HK-2 (cell line): ENCODE results near the gene VPS16.

Experiments used
- DNase-seq: peaks from one replicate; pipeline ENCODE4 v3.0.0-alpha.2; 2018; ENCODE audit not compliant: unreplicated experiment

The VPS16 gene

GRCh38 chr20:2840138-2840966 is at the start of gene VPS16, which contains the start of gene PCED1A:
Gene VPS16 (plus strand): TSS chr20:2840745. CDS start chr20:2840775, 30 bp downstream.
Gene PCED1A (minus strand): TSS chr20:2840655. CDS start chr20:2839912, 743 bp downstream.
- DNase-seq, result peak; percentile 92

- DNase-seq, result no peak
Observed at GRCh38 chr20:2793471-2793870, 47.1 kb upstream of the VPS16 start.

GRCh38 chr20:2794202-2794748 is 46.3 kb upstream of the VPS16 start:
- DNase-seq, result no peak

GRCh38 chr20:2794866-2795447 is 45.6 kb upstream of the VPS16 start:
- no peak for DNase-seq

GRCh38 chr20:2795451-2795850 is 45.1 kb upstream of the VPS16 start:
- no peak for DNase-seq

- no peak for DNase-seq
Observed at GRCh38 chr20:2796011-2796660, 44.4 kb upstream of the VPS16 start.

- DNase-seq, result no peak
Observed at GRCh38 chr20:2797136-2797983, 43.2 kb upstream of the VPS16 start.

GRCh38 chr20:2798095-2798805 is 42.3 kb upstream of the VPS16 start:
- no peak for DNase-seq

GRCh38 chr20:2798814-2799213 is 41.7 kb upstream of the VPS16 start:
- no peak for DNase-seq

- DNase-seq, result no peak
Observed at GRCh38 chr20:2799271-2799670, 41.3 kb upstream of the VPS16 start.

GRCh38 chr20:2799688-2800520 is 40.6 kb upstream of the VPS16 start:
- no peak for DNase-seq

- DNase-seq, result no peak
Observed at GRCh38 chr20:2800521-2801285, 39.8 kb upstream of the VPS16 start, which contains the start of gene CPXM1. Gene CPXM1 (minus strand): TSS chr20:2800627. CDS start chr20:2800572, 55 bp downstream.

- DNase-seq, result no peak
Observed at GRCh38 chr20:2801286-2801728, 39.2 kb upstream of the VPS16 start.

- no peak for DNase-seq
Observed at GRCh38 chr20:2804041-2804828, 36.3 kb upstream of the VPS16 start.

GRCh38 chr20:2804852-2805688 is 35.5 kb upstream of the VPS16 start:
- no peak for DNase-seq

GRCh38 chr20:2805689-2806350 is 34.7 kb upstream of the VPS16 start:
- no peak for DNase-seq

GRCh38 chr20:2806351-2806701 is 34.2 kb upstream of the VPS16 start:
- DNase-seq, result no peak
